HEK293 (cell line): ENCODE results near the gene SDC1.

Experiments used
- ATF2 ChIP-seq: fragments of 450-650 bp; formaldehyde crosslinking; IDR thresholded peaks from 2 replicates; pipeline ENCODE4 v1.5.1; 2016; ENCODE audit warnings: missing biosample characterization, missing genetic modification characterization, low read depth
- BCL11A ChIP-seq: fragments of 450-650 bp; formaldehyde crosslinking; IDR thresholded peaks from 2 replicates; pipeline ENCODE4 v1.5.1; 2016; ENCODE audit warnings: low read depth, missing biosample characterization, missing genetic modification characterization
- CTCF ChIP-seq: fragments of 450-650 bp; formaldehyde crosslinking; IDR thresholded peaks from 2 replicates; pipeline ENCODE4 v1.5.1; 2016; ENCODE audit warnings: missing biosample characterization, missing genetic modification characterization
- HOXA7 ChIP-seq: sonication (generic); formaldehyde crosslinking; IDR thresholded peaks from 2 replicates; pipeline ENCODE4 v1.8.1; 2022; ENCODE audit warnings: missing genetic modification reagents, borderline replicate concordance
- PBX3 ChIP-seq: sonication (generic); formaldehyde crosslinking; IDR thresholded peaks from 2 replicates; pipeline ENCODE4 v1.8.1; 2022; ENCODE audit warnings: mild to moderate bottlenecking, moderate library complexity, missing genetic modification reagents
- PRDM10 ChIP-seq: fragments of 450-650 bp; formaldehyde crosslinking; IDR thresholded peaks from 2 replicates; pipeline ENCODE4 v1.5.1; 2016; ENCODE audit warnings: missing biosample characterization, missing genetic modification characterization
- ZBTB11 ChIP-seq: fragments of 450-650 bp; formaldehyde crosslinking; conservative IDR thresholded peaks from 2 replicates; pipeline ENCODE4 v1.5.1; 2016; ENCODE audit warnings: low read depth, missing biosample characterization, missing genetic modification characterization
- ZBTB7A ChIP-seq: fragments of 450-650 bp; formaldehyde crosslinking; IDR thresholded peaks from 2 replicates; pipeline ENCODE4 v1.5.1; 2016; ENCODE audit warnings: low read depth, missing biosample characterization, missing genetic modification characterization
- ZNF350 ChIP-seq: fragments of 450-650 bp; formaldehyde crosslinking; IDR thresholded peaks from 2 replicates; pipeline ENCODE4 v1.5.0; 2017; ENCODE audit warnings: missing biosample characterization, mild to moderate bottlenecking, missing genetic modification characterization
- ZNF792 ChIP-seq: fragments of 450-650 bp; formaldehyde crosslinking; IDR thresholded peaks from 2 replicates; pipeline ENCODE4 v1.5.1; 2016; ENCODE audit warnings: missing biosample characterization, missing genetic modification characterization
- ZNF830 ChIP-seq: fragments of 450-650 bp; IDR thresholded peaks from 2 replicates; pipeline ENCODE4 v1.5.0; 2018; ENCODE audit warnings: missing biosample characterization, missing genetic modification characterization, low read depth, mild to moderate bottlenecking, moderate library complexity

- no peak for TF ChIP-seq CTCF (tag by site-specific recombination)
- no peak for TF ChIP-seq ZNF830 (tag by site-specific recombination)
- no peak for TF ChIP-seq BCL11A
- TF ChIP-seq HOXA7, result no peak
- TF ChIP-seq ZNF792 (tag by site-specific recombination), result no peak
- no peak for TF ChIP-seq ZBTB7A (tag by site-specific recombination)
- no peak for TF ChIP-seq ZNF350 (tag by site-specific recombination)
- no peak for TF ChIP-seq PBX3
- TF ChIP-seq PRDM10, result no peak
- no peak for TF ChIP-seq ZBTB11 (tag by site-specific recombination)
- TF ChIP-seq ATF2 (tag by site-specific recombination), result no peak
These were observed 11.9 kb downstream of the SDC1 start for GRCh38 chr2:20212871-20213503.
